ENCODE measurements around the gene PSMC3. TPM values are rescaled to one million over a fixed set of nuclear protein-coding genes. Genes with fewer than 3 reads are reported as not detected.

The PSMC3 gene
- total RNA-seq, 1 donor: 128 TPM

DNA sequence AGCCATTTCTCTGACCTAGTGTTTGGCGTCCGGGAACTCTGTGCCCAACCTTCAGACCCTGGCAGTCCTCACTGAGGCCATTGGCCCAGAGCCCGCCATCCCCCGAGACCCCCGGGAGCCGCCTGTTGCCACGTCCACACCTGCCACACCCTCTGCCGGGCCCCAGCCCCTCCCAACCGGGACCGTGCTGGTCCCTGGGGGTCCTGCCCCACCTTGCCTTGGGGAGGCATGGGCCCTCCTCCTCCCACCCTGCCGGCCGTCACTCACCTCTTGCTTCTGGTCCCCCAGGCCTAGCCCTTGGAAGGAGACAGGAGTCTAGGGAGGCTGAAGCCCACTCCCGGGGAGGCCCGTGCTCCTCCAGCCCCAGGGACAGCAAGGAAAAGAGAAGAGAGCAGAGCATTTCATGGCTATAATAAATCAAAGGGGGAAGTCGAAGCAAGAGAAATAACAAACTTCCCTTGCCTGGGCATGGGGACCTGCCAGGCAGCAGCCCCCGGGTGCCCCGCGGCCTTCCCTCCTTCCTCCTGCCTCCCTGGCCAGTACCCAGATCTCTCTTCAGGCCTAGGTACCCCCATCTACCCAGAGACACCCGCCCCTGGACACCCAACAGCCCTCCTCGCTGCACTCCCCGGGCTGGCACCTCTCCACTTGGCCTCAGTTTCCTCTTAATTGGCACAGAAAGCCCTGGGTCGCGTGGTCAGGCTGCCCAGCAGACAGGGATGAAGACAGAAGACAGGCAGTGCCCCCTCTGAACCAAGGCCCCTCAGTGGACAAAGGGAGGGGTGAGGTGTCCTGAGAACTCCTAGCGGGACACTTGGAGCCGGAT lies 30.8 kb downstream of the PSMC3 start:
- TF ChIP-seq, protein P1, sequence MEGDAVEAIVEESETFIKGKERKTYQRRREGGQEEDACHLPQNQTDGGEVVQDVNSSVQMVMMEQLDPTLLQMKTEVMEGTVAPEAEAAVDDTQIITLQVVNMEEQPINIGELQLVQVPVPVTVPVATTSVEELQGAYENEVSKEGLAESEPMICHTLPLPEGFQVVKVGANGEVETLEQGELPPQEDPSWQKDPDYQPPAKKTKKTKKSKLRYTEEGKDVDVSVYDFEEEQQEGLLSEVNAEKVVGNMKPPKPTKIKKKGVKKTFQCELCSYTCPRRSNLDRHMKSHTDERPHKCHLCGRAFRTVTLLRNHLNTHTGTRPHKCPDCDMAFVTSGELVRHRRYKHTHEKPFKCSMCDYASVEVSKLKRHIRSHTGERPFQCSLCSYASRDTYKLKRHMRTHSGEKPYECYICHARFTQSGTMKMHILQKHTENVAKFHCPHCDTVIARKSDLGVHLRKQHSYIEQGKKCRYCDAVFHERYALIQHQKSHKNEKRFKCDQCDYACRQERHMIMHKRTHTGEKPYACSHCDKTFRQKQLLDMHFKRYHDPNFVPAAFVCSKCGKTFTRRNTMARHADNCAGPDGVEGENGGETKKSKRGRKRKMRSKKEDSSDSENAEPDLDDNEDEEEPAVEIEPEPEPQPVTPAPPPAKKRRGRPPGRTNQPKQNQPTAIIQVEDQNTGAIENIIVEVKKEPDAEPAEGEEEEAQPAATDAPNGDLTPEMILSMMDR (IDR thresholded peaks at IDR 0.05; ENCODE audit: insufficient read depth, low read length): no peak
- no peak for DNase-seq (ENCODE audit: low read depth)
- H3K4me3 ChIP-seq (ENCODE audit: low read depth, low read length): no peak overlapping the region

- no peak for DNase-seq (ENCODE audit: low read depth)
- TF ChIP-seq, protein P1 (IDR thresholded peaks at IDR 0.05; ENCODE audit: insufficient read depth, low read length): no peak
- no peak overlapping the region for H3K4me3 ChIP-seq (ENCODE audit: low read depth, low read length)
Observed at GRCh38 chr11:47394322-47395222, 31.7 kb downstream of the PSMC3 start.

DNA sequence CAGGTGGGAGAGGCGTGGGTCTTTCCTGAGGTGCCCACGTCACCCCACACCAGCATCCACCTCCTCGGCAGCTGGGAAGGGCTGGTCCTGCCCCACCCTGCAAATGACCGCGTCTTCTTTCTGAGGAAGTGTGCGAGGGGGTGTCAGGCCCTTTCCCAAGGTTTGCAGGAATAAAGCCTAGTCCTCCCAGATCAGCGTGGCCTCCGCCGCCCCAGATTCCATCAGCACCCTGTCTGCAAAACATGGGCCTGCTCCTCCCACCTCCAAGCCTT lies 32.3 kb downstream of the PSMC3 start:
- TF ChIP-seq, protein P1 (IDR thresholded peaks at IDR 0.05; ENCODE audit: insufficient read depth, low read length): no peak
- no peak overlapping the region for H3K4me3 ChIP-seq (ENCODE audit: low read depth, low read length)
- DNase-seq (ENCODE audit: low read depth): no peak

GRCh38 chr11:47393163-47394049 lies 32.8 kb downstream of the PSMC3 start:
- H3K4me3 ChIP-seq (ENCODE audit: low read depth, low read length): no peak overlapping the region
- DNase-seq (ENCODE audit: low read depth): peak; percentile 47
- TF ChIP-seq, protein P1 (IDR thresholded peaks at IDR 0.05; ENCODE audit: insufficient read depth, low read length): no peak

GRCh38 chr11:47392546-47393162 lies 33.6 kb downstream of the PSMC3 start:
- TF ChIP-seq, protein P1 (IDR thresholded peaks at IDR 0.05; ENCODE audit: insufficient read depth, low read length): no peak
- DNase-seq (ENCODE audit: low read depth): no peak

More at GRCh38 chr11:47392546-47393162, 33.6 kb downstream of the PSMC3 start:
- H3K4me3 ChIP-seq (ENCODE audit: low read depth, low read length): no peak overlapping the region

Data from fibroblast of the aortic adventitia (primary cell).